HepG2 (cell line): ENCODE results near the gene DCDC2. TPM values are rescaled to one million over a fixed set of nuclear protein-coding genes. Genes with fewer than 3 reads are reported as not detected.
A peak's percentile ranks its signal among the peaks of the same experiment; 100 is the strongest.

Source experiments
- AKAP8 ChIP-seq: sonication (generic); formaldehyde crosslinking; IDR thresholded peaks from 2 replicates; pipeline ENCODE4 v1.5.1; 2020; ENCODE audit warnings: mild to moderate bottlenecking, missing genetic modification reagents
- ARID5B ChIP-seq: IDR thresholded peaks from 2 replicates; pipeline ENCODE4 v1.4.0; 2020; ENCODE audit warnings: mild to moderate bottlenecking, missing genetic modification reagents
- ISL2 ChIP-seq: sonication (generic); formaldehyde crosslinking; IDR thresholded peaks from 2 replicates; pipeline ENCODE4 v1.5.0; 2020; ENCODE audit warnings: missing genetic modification reagents
- LCORL ChIP-seq, 2 experiments: fragments of 450-650 bp in 1 of 2; sonication (generic) in 1 of 2; formaldehyde crosslinking in 1 of 2; IDR thresholded peaks; 2 replicates each; pipeline versions ENCODE4 v1.5.0 to v1.6.1; 2017 to 2020; ENCODE audit warnings: antibody characterized with exemption in 1 of 2, missing genetic modification reagents in 1 of 2
- PHF8 ChIP-seq: sonication (generic); formaldehyde crosslinking; IDR thresholded peaks from 2 replicates; pipeline ENCODE4 v1.5.0; 2020; ENCODE audit warnings: missing genetic modification reagents
- SIX4 ChIP-seq: sonication (generic); formaldehyde crosslinking; IDR thresholded peaks from 2 replicates; pipeline ENCODE4 v1.4.0; 2020; ENCODE audit warnings: missing genetic modification reagents
- STAT5B ChIP-seq: sonication (generic); formaldehyde crosslinking; IDR thresholded peaks from 2 replicates; pipeline ENCODE4 v1.4.0; 2020; ENCODE audit warnings: missing genetic modification reagents
- TBL1XR1 ChIP-seq: fragments of 150-350 bp; IDR thresholded peaks from 2 replicates; pipeline ENCODE4 v1.6.1; 2014; ENCODE audit warnings: borderline replicate concordance, low read length; ENCODE audit not compliant: partially characterized antibody
- USF2 ChIP-seq, 2 experiments: sonication (generic) in 1 of 2; formaldehyde crosslinking in 1 of 2; IDR thresholded peaks; 2 replicates each; pipeline versions ENCODE4 v1.5.1 to v1.6.1; 2011 to 2020; ENCODE audit warnings: borderline replicate concordance in 1 of 2, low read depth in 1 of 2, low read length in 1 of 2, mild to moderate bottlenecking in 1 of 2, missing genetic modification reagents in 1 of 2, moderate library complexity in 1 of 2
- ZFP62 ChIP-seq: sonication (generic); formaldehyde crosslinking; IDR thresholded peaks from 2 replicates; pipeline ENCODE4 v1.4.0; 2020; ENCODE audit warnings: missing genetic modification reagents
- ZNF292 ChIP-seq: sonication (generic); formaldehyde crosslinking; IDR thresholded peaks from 2 replicates; pipeline ENCODE4 v1.8.1; 2022; ENCODE audit warnings: mild to moderate bottlenecking, low read depth, missing genetic modification reagents, borderline replicate concordance
- ZNF414 ChIP-seq: sonication (generic); formaldehyde crosslinking; IDR thresholded peaks from 2 replicates; pipeline ENCODE4 v1.5.0; 2020; ENCODE audit warnings: missing genetic modification reagents
- polyA plus RNA-seq, 8 experiments: library from polyadenylated mRNA; depleted of rRNA in 3 of 8; stranded (reverse) in 7 of 8; unstranded in 1 of 8; fragments of >200 nt; fragmentation: Illumina TruSeq in 4 of 8; extraction: Trizol in 4 of 8; gene quantifications; 2 replicates each; pipeline versions ENCODE4 v1.2.1 to v1.2.3, GENCODE V29; 2011 to 2016; ENCODE audit warnings: low read depth in 4 of 8, missing spikeins in 1 of 8, mixed read lengths in 1 of 8; ENCODE audit not compliant: insufficient read depth in 1 of 8
- total RNA-seq, 5 experiments: library from RNA; depleted of rRNA; stranded (reverse); fragments of >200 nt; fragmentation: Illumina TruSeq; extraction: Trizol; gene quantifications; 2 replicates each; pipeline ENCODE4 v1.2.3, GENCODE V29; 2016; ENCODE audit warnings: low read depth in 1 of 5
- TF ChIP-seq, protein P1 (sequence below): sonication (generic); formaldehyde crosslinking; IDR thresholded peaks from 2 replicates; pipeline ENCODE4 v1.4.0; 2020; ENCODE audit warnings: mild to moderate bottlenecking, missing genetic modification reagents, borderline replicate concordance
- TF ChIP-seq, protein P2 (sequence below): sonication (generic); formaldehyde crosslinking; IDR thresholded peaks from 2 replicates; pipeline ENCODE4 v1.4.0; 2020; ENCODE audit warnings: mild to moderate bottlenecking, missing genetic modification reagents, borderline replicate concordance

DCDC2 gene
- total and polyA plus RNA-seq, 2 of the 13 experiments (the other 11 are each of a cell fraction or from before 2014, with no cell fraction given) = 9.0 to 36.2 TPM

DNA sequence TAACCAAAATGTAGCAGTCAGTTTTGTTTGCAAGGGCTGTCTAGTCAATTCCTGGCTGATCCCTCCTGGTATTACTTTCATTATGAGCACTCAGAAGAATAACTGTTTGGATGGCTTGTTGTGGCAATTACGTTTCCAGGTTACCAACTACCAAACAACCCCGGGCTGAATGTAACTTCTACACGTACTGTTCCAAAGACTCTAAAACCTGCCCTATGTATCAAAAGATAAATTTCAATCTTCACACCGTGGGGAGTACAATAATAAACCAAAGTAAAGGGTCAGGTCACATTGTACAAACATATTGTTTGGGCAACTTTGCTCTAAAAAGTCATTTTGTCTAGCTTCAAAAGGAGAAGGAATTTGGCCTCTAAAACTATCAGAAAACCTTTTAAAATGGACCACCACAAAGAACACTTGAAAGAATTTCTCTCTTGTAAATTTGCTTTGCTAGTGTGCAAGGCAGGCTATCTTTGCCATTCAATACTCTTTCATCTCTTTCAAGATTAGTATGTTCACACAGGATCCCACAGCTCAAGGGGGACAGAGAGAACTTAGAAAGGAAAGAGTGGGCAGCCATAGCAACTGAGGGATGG is 27.6 kb downstream of the DCDC2 start (continued):
- TF ChIP-seq STAT5B (CRISPR knock-in tag) = peak; percentile 41; the same call in 1 of the 2 replicates
- TF ChIP-seq LCORL (IDR thresholded peaks at IDR 0.05) = peak; percentile 86; the same call in 1 of the 2 replicates
- TF ChIP-seq LCORL (CRISPR knock-in tag; IDR thresholded peaks at IDR 0.05) = peak; percentile 74
- TF ChIP-seq ZFP62 (CRISPR knock-in tag) = no peak
- TF ChIP-seq SIX4 (CRISPR knock-in tag) = peak; percentile 68
- no peak for TF ChIP-seq PHF8 (CRISPR knock-in tag)
- TF ChIP-seq ARID5B = peak; percentile 99
- peak; percentile 100 for TF ChIP-seq ISL2 (CRISPR knock-in tag)
- TF ChIP-seq TBL1XR1 = no peak
- TF ChIP-seq, protein P1, sequence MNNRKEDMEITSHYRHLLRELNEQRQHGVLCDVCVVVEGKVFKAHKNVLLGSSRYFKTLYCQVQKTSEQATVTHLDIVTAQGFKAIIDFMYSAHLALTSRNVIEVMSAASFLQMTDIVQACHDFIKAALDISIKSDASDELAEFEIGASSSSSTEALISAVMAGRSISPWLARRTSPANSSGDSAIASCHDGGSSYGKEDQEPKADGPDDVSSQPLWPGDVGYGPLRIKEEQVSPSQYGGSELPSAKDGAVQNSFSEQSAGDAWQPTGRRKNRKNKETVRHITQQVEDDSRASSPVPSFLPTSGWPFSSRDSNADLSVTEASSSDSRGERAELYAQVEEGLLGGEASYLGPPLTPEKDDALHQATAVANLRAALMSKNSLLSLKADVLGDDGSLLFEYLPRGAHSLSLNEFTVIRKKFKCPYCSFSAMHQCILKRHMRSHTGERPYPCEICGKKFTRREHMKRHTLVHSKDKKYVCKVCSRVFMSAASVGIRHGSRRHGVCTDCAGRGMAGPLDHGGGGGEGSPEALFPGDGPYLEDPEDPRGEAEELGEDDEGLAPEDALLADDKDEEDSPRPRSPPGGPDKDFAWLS (CRISPR knock-in tag) = no peak
- peak; percentile 73; the same call in 1 of the 2 replicates for TF ChIP-seq AKAP8 (CRISPR knock-in tag)
- TF ChIP-seq ZNF292 = 0 out of 2 replicates have a peak, but pooled peaks have one; percentile 28
- TF ChIP-seq ZNF414 (CRISPR knock-in tag) = peak; percentile 36; the same call in 1 of the 2 replicates
- TF ChIP-seq USF2 (IDR thresholded peaks at IDR 0.05; ENCODE audit: low read depth, low read length) = no peak
- no peak for TF ChIP-seq USF2 (CRISPR knock-in tag; IDR thresholded peaks at IDR 0.05; ENCODE audit: borderline replicate concordance)
- TF ChIP-seq, protein P2, sequence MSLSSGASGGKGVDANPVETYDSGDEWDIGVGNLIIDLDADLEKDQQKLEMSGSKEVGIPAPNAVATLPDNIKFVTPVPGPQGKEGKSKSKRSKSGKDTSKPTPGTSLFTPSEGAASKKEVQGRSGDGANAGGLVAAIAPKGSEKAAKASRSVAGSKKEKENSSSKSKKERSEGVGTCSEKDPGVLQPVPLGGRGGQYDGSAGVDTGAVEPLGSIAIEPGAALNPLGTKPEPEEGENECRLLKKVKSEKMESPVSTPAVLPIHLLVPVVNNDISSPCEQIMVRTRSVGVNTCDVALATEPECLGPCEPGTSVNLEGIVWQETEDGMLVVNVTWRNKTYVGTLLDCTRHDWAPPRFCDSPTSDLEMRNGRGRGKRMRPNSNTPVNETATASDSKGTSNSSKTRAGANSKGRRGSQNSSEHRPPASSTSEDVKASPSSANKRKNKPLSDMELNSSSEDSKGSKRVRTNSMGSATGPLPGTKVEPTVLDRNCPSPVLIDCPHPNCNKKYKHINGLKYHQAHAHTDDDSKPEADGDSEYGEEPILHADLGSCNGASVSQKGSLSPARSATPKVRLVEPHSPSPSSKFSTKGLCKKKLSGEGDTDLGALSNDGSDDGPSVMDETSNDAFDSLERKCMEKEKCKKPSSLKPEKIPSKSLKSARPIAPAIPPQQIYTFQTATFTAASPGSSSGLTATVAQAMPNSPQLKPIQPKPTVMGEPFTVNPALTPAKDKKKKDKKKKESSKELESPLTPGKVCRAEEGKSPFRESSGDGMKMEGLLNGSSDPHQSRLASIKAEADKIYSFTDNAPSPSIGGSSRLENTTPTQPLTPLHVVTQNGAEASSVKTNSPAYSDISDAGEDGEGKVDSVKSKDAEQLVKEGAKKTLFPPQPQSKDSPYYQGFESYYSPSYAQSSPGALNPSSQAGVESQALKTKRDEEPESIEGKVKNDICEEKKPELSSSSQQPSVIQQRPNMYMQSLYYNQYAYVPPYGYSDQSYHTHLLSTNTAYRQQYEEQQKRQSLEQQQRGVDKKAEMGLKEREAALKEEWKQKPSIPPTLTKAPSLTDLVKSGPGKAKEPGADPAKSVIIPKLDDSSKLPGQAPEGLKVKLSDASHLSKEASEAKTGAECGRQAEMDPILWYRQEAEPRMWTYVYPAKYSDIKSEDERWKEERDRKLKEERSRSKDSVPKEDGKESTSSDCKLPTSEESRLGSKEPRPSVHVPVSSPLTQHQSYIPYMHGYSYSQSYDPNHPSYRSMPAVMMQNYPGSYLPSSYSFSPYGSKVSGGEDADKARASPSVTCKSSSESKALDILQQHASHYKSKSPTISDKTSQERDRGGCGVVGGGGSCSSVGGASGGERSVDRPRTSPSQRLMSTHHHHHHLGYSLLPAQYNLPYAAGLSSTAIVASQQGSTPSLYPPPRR = peak; percentile 99
